DND-41 (cell line): ENCODE measurements around the gene CHD9NB.
"Not testable (repeated sequence)": the region's sequence is repeated elsewhere in the genome, so short reads cannot be mapped to it uniquely, and the experiment has no call there.

Experiments used
- ATAC-seq: fragments of 200-7000 bp; cut with Tn5 transposase; 3 replicates; pipeline ENCODE4 v1.9.1; 2021; ENCODE audit warnings: low read depth; ENCODE audit not compliant: insufficient read depth
- DNase-seq: peaks from one replicate; pipeline ENCODE4 v3.0.0-alpha.2; 2020
- H2AFZ ChIP-seq: 2 replicates; pipeline ENCODE4 v1.6.0; 2012; ENCODE audit warnings: low read depth, low read length
- H3K27ac ChIP-seq: 2 replicates; pipeline ENCODE4 v1.5.1; 2012; ENCODE audit warnings: low read length, inconsistent platforms
- H3K27me3 ChIP-seq: fragments of 200-600 bp; sonication (generic); 2 replicates; pipeline ENCODE4 v1.6.0; 2012; ENCODE audit warnings: low read length, mild to moderate bottlenecking, inconsistent platforms; ENCODE audit not compliant: insufficient read depth, poor library complexity
- H3K36me3 ChIP-seq: 2 replicates; pipeline ENCODE4 v1.5.1; 2012; ENCODE audit warnings: low read length, inconsistent platforms; ENCODE audit not compliant: insufficient read depth
- H3K4me1 ChIP-seq: 2 replicates; pipeline ENCODE4 v1.5.1; 2012; ENCODE audit warnings: mild to moderate bottlenecking, low read length; ENCODE audit not compliant: insufficient read depth
- H3K4me2 ChIP-seq: 2 replicates; pipeline ENCODE4 v1.6.0; 2012; ENCODE audit warnings: mild to moderate bottlenecking, moderate library complexity, low read length, inconsistent platforms; ENCODE audit not compliant: insufficient read depth
- H3K4me3 ChIP-seq, 2 experiments: fragments of 200-600 bp in 1 of 2; shearing (Covaris generic) in 1 of 2; 2 replicates each; pipeline ENCODE4 v1.5.1; 2012 to 2016; ENCODE audit warnings: inconsistent platforms in 2 of 2, low read length in 2 of 2, mild to moderate bottlenecking in 2 of 2, low read depth in 1 of 2, moderate library complexity in 1 of 2
- H3K79me2 ChIP-seq: 2 replicates; pipeline ENCODE4 v1.6.0; 2012; ENCODE audit warnings: low read length, inconsistent platforms; ENCODE audit not compliant: insufficient read depth
- H3K9ac ChIP-seq: 2 replicates; pipeline ENCODE4 v1.6.0; 2012; ENCODE audit warnings: low read depth, mild to moderate bottlenecking, inconsistent platforms, low read length, moderate library complexity
- H3K9me3 ChIP-seq: 2 replicates; pipeline ENCODE4 v1.5.1; 2012; ENCODE audit warnings: low read length, moderate library complexity, mild to moderate bottlenecking, inconsistent platforms; ENCODE audit not compliant: insufficient read depth, severe bottlenecking
- H4K20me1 ChIP-seq: 2 replicates; pipeline ENCODE4 v1.6.0; 2012; ENCODE audit warnings: low read length; ENCODE audit not compliant: insufficient read depth
- CTCF ChIP-seq: IDR thresholded peaks from 2 replicates; pipeline ENCODE4 v1.5.1; 2012; ENCODE audit warnings: borderline replicate concordance, low read length, moderate library complexity, mild to moderate bottlenecking; ENCODE audit not compliant: poor library complexity, severe bottlenecking; ENCODE audit errors: extremely low read depth
- EZH2 ChIP-seq: IDR thresholded peaks from 3 replicates; pipeline ENCODE4 v1.6.1; 2012; ENCODE audit warnings: borderline replicate concordance, low read depth, mild to moderate bottlenecking, moderate library complexity, low read length, inconsistent platforms; ENCODE audit not compliant: severe bottlenecking

The CHD9NB gene

GRCh38 chr16:53053967-53054669, 1.4 kb upstream of the CHD9NB start:
- H3K27ac ChIP-seq, result peak overlapping the region; percentile 88
- TF ChIP-seq EZH2, result no peak
- TF ChIP-seq CTCF, result no peak
- H3K79me2 ChIP-seq, result peaks cover 42% of the 10 kb centered on the region
- H3K27me3 ChIP-seq, result no peaks in the 10 kb centered on the region
- ATAC-seq, result peak; percentile 64
- no peaks in the 10 kb centered on the region for H3K9me3 ChIP-seq
- peaks cover 54% of the 10 kb centered on the region for H3K4me1 ChIP-seq
- H3K4me3 ChIP-seq, result peak overlapping the region; percentile 75 to 85; a peak in 3 of 4 replicates
- H3K9ac ChIP-seq, result peak overlapping the region; percentile 78
- peak overlapping the region; percentile 92 for H3K4me2 ChIP-seq
- DNase-seq, result peak; percentile 66
- no peaks in the 10 kb centered on the region for H3K36me3 ChIP-seq
- H4K20me1 ChIP-seq, result no peaks in the 10 kb centered on the region
- peak overlapping the region; percentile 85 for H2AFZ ChIP-seq

- peaks cover 14% of the 10 kb centered on the region for H3K79me2 ChIP-seq
- peaks cover 33% of the 10 kb centered on the region for H3K4me1 ChIP-seq
Measured at GRCh38 chr16:53051255-53051654, 1.4 kb downstream of the CHD9NB start.

GRCh38 chr16:53048139-53048915, 4.4 kb downstream of the CHD9NB start:
- Histone ChIP-seq H3K79me2 (no peaks in the 10 kb centered on the region), H3K27ac (no peak overlapping the region), H3K4me1 (peaks cover 11% of the 10 kb centered on the region), H3K27me3 (no peaks in the 10 kb centered on the region), H3K4me3 (no peak overlapping the region), H4K20me1 (no peaks in the 10 kb centered on the region), H2AFZ (no peak overlapping the region), H3K9me3 (no peaks in the 10 kb centered on the region), H3K36me3 (no peaks in the 10 kb centered on the region), H3K9ac (no peak overlapping the region), H3K4me2 (no peak overlapping the region)
- ATAC-seq (no peak), DNase-seq (no peak)
- no peak for TF ChIP-seq EZH2
- no peak for TF ChIP-seq CTCF

More at GRCh38 chr16:53051255-53051654, 1.4 kb downstream of the CHD9NB start:
- not testable (repeated sequence) for H3K4me2 ChIP-seq, H3K36me3 ChIP-seq, H3K9me3 ChIP-seq, H3K9ac ChIP-seq, H3K4me3 ChIP-seq, ATAC-seq, H3K27ac ChIP-seq, H2AFZ ChIP-seq, DNase-seq, H4K20me1 ChIP-seq, H3K27me3 ChIP-seq

- H3K9me3 ChIP-seq, H3K4me2 ChIP-seq, H3K4me1 ChIP-seq, ATAC-seq, H4K20me1 ChIP-seq, H2AFZ ChIP-seq, H3K9ac ChIP-seq, H3K4me3 ChIP-seq, H3K36me3 ChIP-seq, H3K27me3 ChIP-seq, DNase-seq, H3K79me2 ChIP-seq, H3K27ac ChIP-seq: not testable (repeated sequence)
Measured at GRCh38 chr16:53047515-53047914, 5.2 kb downstream of the CHD9NB start.
